DOHH2 (cell line): ENCODE results near the gene C9orf50.

ENCODE experiments used
- CTCF ChIP-seq: fragments of 200-600 bp; sonication (generic); IDR thresholded peaks from one replicate; pipeline ENCODE4 v1.5.1; 2014; ENCODE audit warnings: antibody characterized with exemption, mild to moderate bottlenecking, low read depth, low read length; ENCODE audit not compliant: poor library complexity, severe bottlenecking
- EZH2phosphoT487 ChIP-seq: fragments of 200-600 bp; sonication (generic); IDR thresholded peaks from 2 replicates; pipeline ENCODE4 v1.6.1; 2017; ENCODE audit warnings: borderline replicate concordance, mild to moderate bottlenecking, antibody characterized with exemption, low read length, moderate library complexity, mixed read lengths

- TF ChIP-seq CTCF (no peak), EZH2phosphoT487 (no peak)
Observed at GRCh38 chr9:129579294-129579693, 41.6 kb downstream of the C9orf50 start.
